ENCODE data around the gene STPG4.
"Not testable (repeated sequence)": the region's sequence is repeated elsewhere in the genome, so short reads cannot be mapped to it uniquely, and the experiment has no call there.

STPG4 gene

GRCh38 chr2:47124740-47125139 is 30.4 kb downstream of the STPG4 start:
- DNase-seq = not testable (repeated sequence)

GRCh38 chr2:47120424-47120823 is 34.7 kb downstream of the STPG4 start:
- DNase-seq = not testable (repeated sequence)

- DNase-seq = peak; percentile 93
These were observed 36.1 kb downstream of the STPG4 start for GRCh38 chr2:47119001-47119400.

- no peak for DNase-seq
These were observed 36.5 kb downstream of the STPG4 start for GRCh38 chr2:47118581-47118980.

- DNase-seq = no peak
These were observed 42.3 kb downstream of the STPG4 start for GRCh38 chr2:47112665-47113435.

- no peak for DNase-seq
These were observed 45.4 kb downstream of the STPG4 start for GRCh38 chr2:47109680-47110079.

GRCh38 chr2:47109007-47109375 is 46.1 kb downstream of the STPG4 start:
- no peak for DNase-seq

- not testable (repeated sequence) for DNase-seq
These were observed 46.7 kb downstream of the STPG4 start for GRCh38 chr2:47108267-47109006.

- DNase-seq = not testable (repeated sequence)
These were observed 47.9 kb downstream of the STPG4 start for GRCh38 chr2:47107201-47107600.

GRCh38 chr2:47106231-47106630 is 48.9 kb downstream of the STPG4 start:
- not testable (repeated sequence) for DNase-seq

GRCh38 chr2:47099712-47100111 is 55.4 kb downstream of the STPG4 start:
- not testable (repeated sequence) for DNase-seq

- no peak for DNase-seq
These were observed 56.2 kb downstream of the STPG4 start for GRCh38 chr2:47098953-47099352.

- no peak for DNase-seq
These were observed 57.5 kb downstream of the STPG4 start for GRCh38 chr2:47097563-47097962.

GRCh38 chr2:47096451-47096850 is 58.7 kb downstream of the STPG4 start:
- DNase-seq = no peak

GRCh38 chr2:47095349-47096020 is 59.6 kb downstream of the STPG4 start:
- DNase-seq = no peak

GRCh38 chr2:47094511-47095142 is 60.5 kb downstream of the STPG4 start:
- DNase-seq = peak; percentile 59

- peak; percentile 65 for DNase-seq
These were observed 61.5 kb downstream of the STPG4 start for GRCh38 chr2:47093626-47094025.

GRCh38 chr2:47092465-47092864 is 62.6 kb downstream of the STPG4 start:
- no peak for DNase-seq

GRCh38 chr2:47091118-47091517 is 64.0 kb downstream of the STPG4 start:
- peak; percentile 72 for DNase-seq

- peak; percentile 67 for DNase-seq
These were observed 66.0 kb downstream of the STPG4 start for GRCh38 chr2:47089083-47089464.

GRCh38 chr2:47088371-47089082 is 66.6 kb downstream of the STPG4 start:
- DNase-seq = peak; percentile 35

GRCh38 chr2:47087051-47087450 is 68.1 kb downstream of the STPG4 start:
- no peak for DNase-seq

GRCh38 chr2:47086571-47086970 is 68.5 kb downstream of the STPG4 start:
- DNase-seq = no peak
